ENCODE results near the gene ATP6V1C2.
"Not testable (repeated sequence)": the region's sequence is repeated elsewhere in the genome, so short reads cannot be mapped to it uniquely, and the experiment has no call there.

Gene ATP6V1C2

DNA sequence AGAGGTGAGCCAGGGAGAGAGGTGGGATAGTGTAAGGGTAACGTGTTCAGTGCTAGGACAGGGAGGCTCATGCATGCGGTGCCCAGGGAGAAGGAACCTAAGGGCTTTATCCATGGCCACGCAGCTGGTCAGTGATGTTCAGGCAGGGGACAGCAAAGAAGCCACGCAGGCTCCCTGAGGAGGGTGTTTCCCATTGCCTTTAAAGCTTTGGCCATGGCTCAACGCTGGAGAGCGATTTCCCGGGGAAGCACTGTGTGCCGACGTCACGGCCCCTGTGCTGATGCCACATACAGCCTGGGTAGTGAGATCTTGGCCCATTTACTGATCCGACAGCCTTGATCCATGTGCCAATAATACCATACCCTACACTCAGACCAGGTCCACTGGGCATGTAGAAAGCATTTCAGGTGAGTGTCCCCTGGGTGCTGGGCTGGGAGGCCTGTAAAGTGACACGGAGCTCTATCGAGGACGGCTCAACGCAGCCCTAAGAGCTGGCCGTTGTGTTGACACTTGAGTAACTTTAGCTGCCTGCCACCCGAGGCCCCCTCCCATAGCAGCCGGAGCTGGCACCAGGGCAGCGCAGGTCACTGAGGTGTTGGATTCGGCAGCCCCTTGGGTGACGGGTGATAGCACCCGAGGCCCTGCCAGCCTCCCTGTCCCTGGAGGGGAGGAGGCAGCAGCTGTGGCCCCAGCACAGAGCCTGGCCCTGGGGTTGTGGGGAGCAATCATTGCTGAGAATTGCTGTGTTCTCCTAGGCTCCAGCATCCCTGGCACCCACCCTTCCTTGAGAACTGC, 49.7 kb downstream of the ATP6V1C2 start:
- DNase-seq = no peak

DNA sequence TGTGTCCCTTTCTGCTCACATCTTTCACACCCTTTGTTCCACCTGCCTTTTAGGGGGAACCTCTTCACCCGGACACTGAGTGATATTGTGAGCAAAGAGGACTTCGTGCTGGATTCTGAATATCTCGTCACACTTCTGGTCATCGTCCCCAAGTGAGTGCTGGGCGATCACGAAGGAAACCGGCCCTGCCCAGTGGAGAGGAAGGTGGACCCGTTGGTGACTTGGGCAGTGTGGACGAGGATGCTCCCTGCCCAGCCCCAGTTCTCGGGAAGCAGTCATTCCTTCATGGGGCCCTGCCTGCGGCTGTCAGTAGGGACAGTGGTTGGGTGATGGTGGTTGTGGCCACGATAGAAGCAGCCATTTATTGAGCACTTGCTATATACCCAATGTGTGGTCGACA, 50.4 kb downstream of the ATP6V1C2 start:
- no peak for DNase-seq

DNA sequence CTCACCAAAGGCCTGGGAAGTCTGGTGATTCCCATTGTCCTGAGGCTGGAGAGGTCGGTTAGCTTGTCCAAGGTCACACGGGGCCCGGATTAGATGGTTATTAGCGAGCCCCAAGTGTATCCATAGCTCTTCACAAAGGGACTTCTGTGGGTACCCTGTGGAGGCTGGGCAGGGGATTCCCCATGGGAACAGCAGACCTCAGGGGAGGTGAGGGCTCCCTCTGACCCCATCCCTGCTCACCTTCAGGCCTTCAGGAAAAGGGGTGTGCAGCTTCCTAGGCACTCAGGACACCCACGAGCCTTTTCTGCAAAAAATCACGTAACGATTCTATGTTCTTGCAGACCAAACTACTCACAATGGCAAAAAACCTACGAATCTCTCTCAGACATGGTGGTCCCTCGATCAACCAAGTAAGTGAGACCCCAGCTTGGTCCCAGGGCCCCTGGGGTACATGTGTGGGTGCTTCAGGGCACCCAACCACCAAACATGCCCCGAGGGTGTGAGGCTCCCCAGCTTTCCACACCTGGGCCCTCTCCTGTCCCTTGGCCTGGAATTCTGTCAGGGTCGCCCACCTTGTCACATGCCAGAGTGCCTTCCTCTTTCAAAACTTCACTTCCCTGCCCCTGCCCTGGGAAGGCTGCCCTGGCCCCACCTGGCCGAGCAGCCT, 50.9 kb downstream of the ATP6V1C2 start:
- DNase-seq = no peak

DNA sequence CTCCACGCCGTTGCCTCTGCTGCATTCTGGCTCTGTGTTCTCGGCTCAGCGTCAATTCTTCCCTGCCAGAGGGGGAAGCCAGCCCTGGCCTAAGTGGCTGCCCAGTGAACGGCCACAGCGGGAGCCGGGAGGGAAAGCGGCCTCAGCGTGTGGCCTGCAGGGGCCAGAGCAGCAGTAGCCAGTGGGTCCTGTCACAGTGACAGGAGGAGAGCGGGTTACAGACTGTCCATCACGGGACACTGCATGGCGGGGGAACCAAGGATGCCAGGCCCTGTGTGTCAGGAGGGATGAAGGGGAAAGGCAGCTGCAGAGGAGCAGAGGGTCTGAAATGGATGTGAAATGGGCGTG, 51.4 kb downstream of the ATP6V1C2 start:
- DNase-seq = no peak

DNA sequence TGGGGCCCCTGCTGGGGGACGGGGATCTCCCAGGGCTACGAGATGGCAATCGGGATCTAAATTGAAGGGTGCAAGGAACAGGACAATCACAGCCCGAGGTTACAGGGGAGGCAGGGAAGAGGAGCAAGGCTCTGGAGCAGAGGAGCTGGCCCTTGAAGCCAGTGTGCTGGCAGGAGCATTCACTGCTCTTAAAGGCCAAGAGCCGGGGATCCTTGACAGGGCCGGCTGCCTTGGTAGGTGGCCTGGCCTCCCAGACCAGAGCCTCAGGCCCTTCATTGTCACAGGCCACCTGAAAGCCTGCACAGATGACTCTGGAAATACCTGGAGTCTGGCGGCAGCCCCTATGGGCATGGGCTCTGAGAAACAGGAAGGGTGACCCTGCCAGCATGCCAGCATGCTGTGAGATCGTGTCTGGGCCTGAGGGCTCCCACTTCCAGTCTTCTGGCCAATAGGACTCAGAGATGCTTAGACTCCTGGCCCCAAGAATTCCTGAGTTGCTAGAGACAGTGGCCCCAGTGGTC, 52.5 kb downstream of the ATP6V1C2 start:
- DNase-seq = no peak

DNA sequence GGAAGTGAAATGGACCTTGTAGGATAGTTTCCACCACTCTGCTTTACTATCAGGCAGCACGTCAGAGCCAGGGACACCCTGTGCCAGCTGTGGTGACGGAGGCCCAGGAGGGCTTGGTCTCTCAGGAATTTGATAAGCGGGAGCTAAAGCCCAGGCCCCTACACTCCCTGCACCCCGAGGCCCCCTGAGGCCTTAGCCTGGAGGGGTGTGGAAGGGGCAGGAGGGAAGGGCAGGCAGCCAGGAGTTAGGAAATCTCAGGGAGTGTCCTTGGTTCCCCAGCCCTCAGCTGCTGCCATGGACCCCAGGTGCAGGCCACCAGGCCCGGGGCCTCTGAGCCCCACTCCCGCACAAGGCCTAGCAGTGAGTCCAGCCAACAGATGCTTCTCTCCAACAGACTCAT, 53.0 kb downstream of the ATP6V1C2 start:
- DNase-seq = no peak

DNA sequence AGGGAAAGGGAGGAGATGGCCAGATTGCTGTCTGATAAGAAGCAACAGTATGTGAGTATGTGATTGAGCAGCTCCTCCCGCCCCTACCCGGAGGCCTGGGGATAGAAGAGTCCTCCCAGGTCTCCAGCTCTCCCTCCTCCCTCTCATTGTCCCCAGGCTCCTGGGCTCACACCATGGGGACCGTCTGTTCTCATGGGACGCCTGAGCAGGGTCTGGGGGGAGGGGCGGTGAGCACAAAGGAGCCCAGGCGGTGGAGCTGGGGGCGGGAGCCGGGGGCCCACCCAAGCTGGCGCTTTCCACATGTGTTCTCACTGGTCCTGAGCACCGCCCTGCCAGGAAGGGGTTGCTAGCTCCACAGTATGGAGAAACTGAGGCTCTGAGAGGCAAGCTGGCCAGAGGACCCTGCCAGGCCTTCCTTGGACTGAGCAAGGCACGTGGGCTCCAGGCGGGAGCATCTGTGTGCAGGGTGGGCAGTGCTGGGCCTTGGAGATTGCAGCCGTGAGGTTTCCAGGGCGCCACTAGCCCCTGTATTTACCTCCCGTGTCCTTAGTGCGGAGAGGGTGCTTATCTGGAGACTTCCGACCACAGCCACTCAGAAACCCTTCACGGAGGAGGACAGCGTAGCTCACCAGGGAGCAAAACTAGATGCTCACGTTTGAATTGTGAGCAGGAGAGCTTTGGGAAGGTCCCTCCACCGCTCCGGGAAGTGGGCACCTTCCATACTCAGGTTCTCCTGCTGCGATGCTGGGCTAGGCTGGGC, 53.8 kb downstream of the ATP6V1C2 start:
- no peak for DNase-seq

DNA sequence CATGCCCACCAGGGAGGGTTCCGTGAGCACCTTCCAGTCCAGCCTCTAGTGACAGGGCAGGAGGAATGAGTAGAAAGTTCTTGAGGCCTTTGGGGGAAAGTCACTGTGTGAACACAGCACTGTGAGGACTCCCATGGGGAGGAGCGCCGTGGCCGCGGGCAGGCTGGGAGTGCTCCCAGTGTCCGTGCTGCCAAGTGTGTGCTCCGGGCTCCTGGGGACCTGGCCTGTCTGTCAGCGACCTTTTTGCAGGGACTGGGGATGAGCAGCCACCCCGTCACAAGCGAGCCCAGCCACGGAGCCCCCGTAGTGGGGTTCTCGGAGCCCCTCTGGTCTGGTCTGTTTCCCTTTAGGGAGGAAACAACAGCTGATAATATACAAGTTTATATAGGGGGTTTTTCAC, 54.4 kb downstream of the ATP6V1C2 start:
- no peak for DNase-seq

DNA sequence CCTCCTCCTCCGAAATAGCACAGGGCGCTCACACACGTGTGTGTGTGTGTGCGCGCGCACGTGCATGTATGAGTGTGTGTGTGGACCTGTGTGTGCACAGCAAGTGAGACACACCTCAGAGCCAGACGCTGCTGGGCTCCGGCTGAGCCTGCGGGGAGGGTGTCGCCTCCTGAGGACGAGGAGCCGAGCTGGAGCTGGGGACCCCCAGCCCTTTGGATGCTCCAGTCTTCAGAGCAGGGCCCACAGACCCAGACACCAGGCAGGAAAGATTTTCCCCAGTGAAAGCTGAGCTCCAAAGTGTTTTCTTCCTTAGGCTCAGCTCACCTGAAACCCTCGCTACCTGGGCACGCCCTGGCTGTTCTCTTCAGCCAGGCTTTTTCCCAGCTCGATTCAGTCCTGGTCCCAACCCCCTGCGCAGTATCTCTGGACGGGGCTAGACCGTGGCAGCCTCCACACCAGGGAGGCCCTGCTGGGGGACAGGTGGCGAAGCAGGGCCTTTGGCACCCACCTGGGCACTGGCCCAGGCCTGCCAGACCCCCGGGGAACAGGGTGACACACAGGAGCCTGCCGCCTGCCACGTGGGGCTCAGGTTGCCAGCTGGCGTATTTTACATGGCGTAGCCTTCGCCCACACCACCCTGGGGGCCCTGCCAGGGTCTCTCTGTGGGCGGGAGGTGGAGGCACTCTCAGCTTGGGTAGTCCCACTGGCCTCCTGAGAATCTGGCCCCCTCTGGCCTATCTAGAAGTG, 55.0 kb downstream of the ATP6V1C2 start:
- no peak for DNase-seq

DNA sequence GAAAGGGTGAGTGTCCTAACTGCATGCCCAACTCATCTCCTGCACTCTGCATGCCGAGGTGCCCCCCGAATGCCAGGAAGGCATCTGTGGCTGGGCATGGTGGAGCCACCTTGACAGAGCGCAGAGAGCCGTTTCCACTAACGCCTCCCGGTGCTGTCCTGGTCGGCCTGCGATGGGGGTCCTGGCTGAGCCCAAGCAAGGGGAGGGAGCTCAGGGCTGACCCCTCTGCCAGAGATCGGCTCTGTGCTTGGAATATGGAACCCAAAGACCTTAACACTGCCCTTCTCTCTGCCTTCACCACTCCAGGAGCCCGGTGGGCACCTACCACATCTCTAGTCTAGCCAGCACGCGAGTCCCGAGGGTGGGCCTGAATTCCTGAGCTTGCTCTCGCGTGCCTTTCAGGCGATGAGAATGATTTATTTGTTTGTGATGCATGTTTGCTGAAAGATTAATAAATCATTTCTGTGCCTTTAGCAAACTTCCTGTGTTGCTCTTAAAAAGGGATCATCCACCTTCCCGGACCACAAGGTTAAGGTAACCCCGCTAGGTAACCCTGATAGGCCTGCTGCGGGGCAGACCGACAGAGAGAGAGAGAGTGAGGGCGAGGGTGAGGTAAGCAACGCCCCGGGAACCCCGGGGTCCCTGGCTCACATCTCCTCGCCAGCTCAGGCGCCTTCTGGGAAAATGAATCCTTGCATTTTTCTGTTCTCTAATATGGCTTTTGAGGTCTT, 55.8 kb downstream of the ATP6V1C2 start:
- no peak for DNase-seq

DNA sequence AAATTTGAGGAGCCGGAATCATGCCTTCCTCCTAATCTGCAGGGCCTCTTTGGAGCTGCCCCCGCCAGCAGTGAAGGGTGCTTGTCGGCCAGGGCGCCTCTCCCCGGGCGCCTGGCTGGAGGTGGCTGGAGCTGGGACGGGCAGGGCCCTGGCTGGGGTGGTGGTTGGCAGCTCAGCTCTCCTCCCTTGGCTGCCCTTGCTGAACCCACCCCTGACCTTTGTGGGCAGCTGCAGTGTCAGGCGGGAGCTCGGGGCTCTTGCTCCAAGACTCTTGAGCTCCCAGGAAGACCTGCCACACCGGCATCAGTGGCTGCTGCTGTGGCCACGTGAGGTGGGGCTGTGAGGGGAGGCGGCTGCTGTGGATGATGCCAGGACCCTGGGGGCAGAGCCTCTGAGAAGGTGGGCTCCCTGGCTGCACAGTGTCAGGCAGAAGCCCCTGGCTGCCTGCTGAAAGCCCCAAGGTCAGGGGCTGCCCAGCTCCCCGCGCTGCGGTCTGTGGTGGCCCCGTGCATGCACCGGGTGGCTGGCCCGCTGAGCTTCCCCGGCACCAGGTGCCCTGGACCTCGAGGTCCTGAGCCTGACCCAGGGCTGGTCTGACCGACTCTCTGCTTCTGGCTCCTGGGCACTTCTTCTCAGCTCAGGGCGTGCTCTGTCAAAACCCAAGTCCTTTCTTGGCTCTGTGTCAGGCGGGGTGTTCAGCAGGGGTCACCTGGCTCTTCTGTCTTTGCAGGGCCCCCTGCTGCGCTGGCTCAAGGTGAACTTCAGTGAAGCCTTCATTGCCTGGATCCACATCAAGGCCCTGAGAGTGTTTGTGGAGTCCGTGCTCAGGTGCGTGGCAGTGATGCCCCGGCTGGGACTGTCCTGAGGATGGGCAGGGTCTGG, 56.7 kb downstream of the ATP6V1C2 start:
- no peak for DNase-seq

DNA sequence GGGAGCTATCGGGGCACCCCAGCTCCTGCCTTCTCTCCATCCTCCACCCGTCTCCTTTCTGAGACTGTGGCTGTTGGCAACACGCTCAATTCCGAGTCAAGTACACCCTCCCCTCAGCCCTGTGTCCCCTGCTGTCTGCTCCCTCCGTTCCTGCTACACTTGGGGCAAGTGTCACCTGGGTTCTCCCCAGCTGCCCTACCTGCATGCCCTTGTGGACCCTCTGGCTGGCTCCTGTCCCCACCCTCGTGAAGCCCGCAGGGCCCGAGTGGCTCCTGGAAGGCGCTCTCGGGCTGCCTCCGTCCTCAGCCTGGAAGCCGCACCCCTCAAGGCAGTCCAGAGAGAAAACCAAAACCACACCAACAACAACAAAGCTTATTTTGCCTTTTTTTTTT, 57.3 kb downstream of the ATP6V1C2 start:
- DNase-seq = no peak

DNA sequence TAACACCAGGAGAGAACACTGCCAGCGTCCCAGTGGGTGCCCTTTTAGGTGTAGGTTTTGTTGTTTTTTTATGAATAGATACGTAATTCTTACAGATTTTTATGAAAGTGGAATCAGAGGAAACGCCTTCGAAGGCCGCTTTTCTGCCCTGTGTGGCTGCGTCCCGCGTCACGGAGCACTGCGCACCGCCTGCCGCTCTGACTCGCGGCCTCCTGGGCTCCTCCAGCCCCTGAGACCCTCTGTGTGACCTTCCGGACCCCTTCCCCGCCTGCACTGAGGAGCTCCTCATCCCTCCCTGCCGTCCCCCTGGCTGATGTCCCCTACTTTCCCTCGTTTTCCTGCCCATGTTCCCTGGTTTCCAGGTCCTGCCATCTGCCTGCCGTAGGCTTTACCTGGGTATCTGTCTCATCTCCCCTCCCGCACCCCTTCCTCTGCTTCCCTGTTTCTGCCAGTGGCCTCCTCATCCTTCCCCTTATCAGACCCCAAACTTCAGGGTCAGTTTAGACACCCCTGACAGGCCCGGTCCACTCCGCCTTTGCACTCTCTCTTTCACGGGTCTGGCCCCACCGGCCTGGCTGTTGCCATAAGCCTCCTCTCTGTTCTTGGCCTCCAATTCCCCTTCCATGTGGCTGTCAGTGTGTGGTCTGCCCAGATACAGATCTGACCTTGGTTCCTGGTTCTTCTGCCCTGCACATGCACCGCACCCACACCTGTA, 58.5 kb downstream of the ATP6V1C2 start:
- DNase-seq = no peak

DNA sequence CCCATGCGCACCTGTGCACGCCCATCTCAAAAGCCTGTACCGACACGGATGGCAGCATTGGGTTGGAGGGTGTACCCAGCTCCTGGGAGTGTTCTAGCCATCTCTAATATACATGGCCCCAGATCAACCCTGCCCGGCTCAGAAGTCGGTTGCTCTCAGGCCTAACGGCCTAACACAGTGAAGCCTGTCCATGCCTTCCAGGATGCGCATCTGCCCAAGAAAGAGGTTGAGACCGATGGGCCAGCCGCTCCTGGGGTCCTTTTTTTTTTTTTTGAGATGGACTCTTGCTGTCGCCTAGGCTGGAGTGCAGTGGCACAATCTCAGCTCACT, 59.0 kb downstream of the ATP6V1C2 start:
- DNase-seq = no peak

DNA sequence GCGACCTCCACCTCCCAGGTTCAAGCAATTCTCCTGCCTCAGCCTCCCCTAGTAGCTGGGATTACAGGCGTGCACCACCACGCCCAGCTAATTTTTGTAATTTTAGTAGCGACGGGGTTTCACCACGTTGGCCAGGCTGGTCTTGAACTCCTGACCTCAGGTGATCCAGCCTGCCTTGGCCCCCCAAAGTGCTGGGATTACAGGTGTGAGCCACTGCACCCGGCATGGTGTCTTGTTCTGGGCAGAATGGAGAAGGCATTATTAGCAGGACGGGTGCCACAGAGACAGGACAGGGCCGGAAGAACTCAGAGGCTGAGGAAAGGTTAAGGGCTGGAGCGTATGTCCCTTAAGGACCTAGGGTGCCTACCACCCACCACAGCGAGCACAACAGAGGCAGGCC, 59.4 kb downstream of the ATP6V1C2 start:
- DNase-seq = not testable (repeated sequence)

DNA sequence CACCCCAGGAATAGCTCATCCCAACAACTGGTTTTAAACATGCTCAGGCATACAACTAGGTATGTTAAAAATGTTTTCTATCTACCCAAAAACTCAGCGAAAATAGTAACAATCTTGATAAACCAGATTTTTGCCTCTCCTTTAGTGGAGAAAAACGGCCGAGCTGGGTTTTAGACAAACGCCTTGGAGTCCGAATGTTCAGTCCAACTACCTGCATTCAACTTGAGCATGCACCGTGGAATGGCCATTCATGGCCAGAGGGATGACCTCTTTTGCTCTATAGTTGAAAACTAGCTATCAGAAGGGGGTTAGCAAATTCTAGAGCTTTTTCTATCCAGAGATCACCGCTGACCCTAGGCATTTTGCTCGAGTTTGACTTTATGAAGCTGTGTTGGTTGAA, 60.3 kb downstream of the ATP6V1C2 start:
- DNase-seq = no peak

DNA sequence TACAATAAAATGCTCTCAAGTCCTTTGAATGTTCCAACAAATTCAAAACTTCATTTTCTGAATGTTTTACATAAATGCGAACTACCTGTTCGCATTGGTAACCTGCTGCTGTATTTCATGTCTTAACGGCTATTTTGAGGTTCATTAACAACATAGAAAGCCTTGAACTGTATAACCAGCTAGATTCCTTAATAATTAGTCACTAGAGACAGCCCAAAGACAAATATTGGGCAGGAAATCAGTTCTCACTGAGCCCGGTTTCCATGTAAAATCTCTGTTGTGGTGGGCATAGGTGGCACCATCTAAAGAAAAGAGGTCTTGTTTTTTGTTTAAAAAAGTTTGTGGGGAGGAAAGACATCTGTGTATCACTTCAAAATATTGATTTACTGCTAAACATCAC, 62.0 kb downstream of the ATP6V1C2 start:
- no peak for DNase-seq

DNA sequence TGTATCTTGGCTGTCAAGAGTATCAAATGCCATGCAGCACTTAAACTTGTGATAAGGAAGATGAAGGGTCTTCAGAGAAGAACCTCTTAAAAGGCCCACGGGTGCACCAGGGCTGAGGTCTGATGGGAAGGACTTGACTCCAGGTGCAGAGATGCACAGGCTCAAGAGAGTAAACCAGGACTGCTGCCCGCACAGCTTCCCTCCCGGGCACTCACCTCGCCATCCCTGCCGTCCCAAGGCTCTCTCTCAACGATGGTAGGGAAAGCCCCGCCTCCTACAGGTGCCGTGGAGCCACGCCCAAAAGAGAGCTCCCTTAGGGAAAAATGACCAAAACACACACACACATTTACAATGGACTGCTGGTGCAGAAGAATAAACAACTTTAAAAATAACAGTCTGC, 63.3 kb downstream of the ATP6V1C2 start:
- DNase-seq = no peak

DNA sequence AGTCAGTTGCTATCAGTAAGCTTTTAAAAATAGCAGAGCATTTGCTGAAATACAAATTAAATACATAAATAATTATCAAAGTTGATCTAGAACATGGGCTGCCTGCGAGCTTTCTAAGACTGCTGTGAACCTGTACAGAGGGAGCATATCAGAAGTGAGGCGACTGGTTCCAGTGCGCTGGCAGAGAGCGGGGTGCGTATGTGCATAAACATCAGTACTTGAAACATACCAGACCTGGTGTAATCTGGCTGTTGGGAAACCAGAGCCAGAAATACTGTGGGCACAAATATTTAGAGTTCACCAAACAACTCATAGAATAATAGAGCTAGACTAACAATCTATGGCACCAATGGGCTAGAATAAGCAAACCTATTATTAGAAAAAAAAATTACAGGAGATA, 63.8 kb downstream of the ATP6V1C2 start:
- DNase-seq = no peak

DNA sequence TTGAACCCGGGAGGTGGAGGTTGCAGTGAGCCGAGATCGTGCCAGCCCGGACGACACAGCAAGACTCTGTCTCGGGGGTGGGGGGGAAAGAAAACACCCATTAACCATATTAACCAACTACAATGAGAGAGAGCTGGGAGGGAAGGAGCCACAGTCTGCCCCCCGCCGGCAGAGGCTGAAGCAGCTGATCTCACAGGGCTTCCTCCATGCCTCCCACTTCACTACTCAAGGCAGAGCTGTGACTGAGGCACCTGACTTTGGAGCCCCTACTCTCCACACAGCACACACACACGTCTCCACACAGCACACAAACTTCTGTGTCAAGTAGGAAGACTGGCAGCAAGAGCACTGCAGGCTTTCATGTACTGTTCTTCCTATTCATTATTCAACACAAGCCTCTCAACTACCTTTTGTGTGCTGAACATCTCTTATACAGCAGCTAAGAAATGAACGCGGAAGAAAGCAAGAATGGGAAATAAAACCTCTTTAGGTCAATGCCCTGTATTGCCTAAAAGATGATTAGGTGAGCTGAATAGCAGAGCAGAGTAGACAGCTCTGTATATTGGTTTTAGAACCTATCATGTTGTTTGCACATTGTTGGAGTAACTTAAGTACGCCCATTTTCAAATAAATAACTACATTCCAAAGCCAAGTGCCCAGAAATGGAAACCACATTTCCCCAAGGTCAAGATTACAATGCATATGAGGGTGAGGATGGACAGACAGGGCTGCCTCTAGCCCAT, 65.0 kb downstream of the ATP6V1C2 start:
- DNase-seq = no peak

Measured in fibroblast of skin of abdomen (primary cell).